Loucy (cell line): ENCODE data around the gene FUT7.

Experiments
- H2AFZ ChIP-seq: fragments of 200-600 bp; sonication (generic); 2 replicates; pipeline ENCODE4 v1.6.0; 2016; ENCODE audit warnings: antibody characterized with exemption, mild to moderate bottlenecking, low read length, moderate library complexity
- H3F3A ChIP-seq: fragments of 200-600 bp; 2 replicates; pipeline ENCODE4 v1.6.0; 2016; ENCODE audit warnings: antibody characterized with exemption, low read depth, mild to moderate bottlenecking
- H3K27me3 ChIP-seq: fragments of 200-600 bp; sonication (generic); 2 replicates; pipeline ENCODE4 v1.6.1; 2014; ENCODE audit warnings: low read length, mild to moderate bottlenecking; ENCODE audit not compliant: insufficient read depth, poor library complexity, severe bottlenecking
- H3K36me3 ChIP-seq: fragments of 200-600 bp; sonication (generic); 2 replicates; pipeline ENCODE4 v1.6.1; 2016; ENCODE audit warnings: low read length; ENCODE audit not compliant: insufficient read depth
- H3K4me1 ChIP-seq: fragments of 200-600 bp; sonication (generic); 2 replicates; pipeline ENCODE4 v1.5.1; 2014; ENCODE audit warnings: low read length, mild to moderate bottlenecking; ENCODE audit not compliant: insufficient read depth, poor library complexity, severe bottlenecking
- H3K4me2 ChIP-seq: fragments of 200-600 bp; sonication (generic); 2 replicates; pipeline ENCODE4 v1.6.0; 2014; ENCODE audit warnings: antibody characterized with exemption, low read length, low read depth, mild to moderate bottlenecking; ENCODE audit not compliant: poor library complexity, severe bottlenecking
- H3K4me3 ChIP-seq: fragments of 200-600 bp; sonication (generic); 2 replicates; pipeline ENCODE4 v1.5.1; 2014; ENCODE audit warnings: low read length, mild to moderate bottlenecking, mixed read lengths; ENCODE audit not compliant: poor library complexity, severe bottlenecking
- H3K79me2 ChIP-seq: fragments of 200-600 bp; sonication (generic); 2 replicates; pipeline ENCODE4 v1.6.1; 2014; ENCODE audit warnings: low read length; ENCODE audit not compliant: insufficient read depth
- H3K9ac ChIP-seq: fragments of 200-600 bp; sonication (generic); 2 replicates; pipeline ENCODE4 v1.6.0; 2014; ENCODE audit warnings: mild to moderate bottlenecking, low read depth, low read length, moderate library complexity; ENCODE audit not compliant: poor library complexity, severe bottlenecking
- H3K9me2 ChIP-seq: fragments of 200-600 bp; sonication (generic); replicated peaks from 2 replicates; pipeline ENCODE4 v1.6.1; 2016; ENCODE audit warnings: low read depth, low read length, mixed read lengths
- H3K9me3 ChIP-seq: fragments of 200-600 bp; sonication (generic); 2 replicates; pipeline ENCODE4 v1.6.1; 2014; ENCODE audit warnings: mild to moderate bottlenecking, antibody characterized with exemption, low read length, low read depth; ENCODE audit not compliant: insufficient read depth
- H4K20me1 ChIP-seq: fragments of 200-600 bp; sonication (generic); 2 replicates; pipeline ENCODE4 v1.6.0; 2014; ENCODE audit warnings: antibody characterized with exemption, low read length, mild to moderate bottlenecking; ENCODE audit not compliant: insufficient read depth, poor library complexity, severe bottlenecking
- EZH2phosphoT487 ChIP-seq: fragments of 200-600 bp; IDR thresholded peaks from 2 replicates; pipeline ENCODE4 v1.6.1; 2018; ENCODE audit warnings: antibody characterized with exemption, mild to moderate bottlenecking, moderate library complexity, borderline replicate concordance
- TF ChIP-seq, protein P1 (sequence below): fragments of 200-600 bp; sonication (generic); conservative IDR thresholded peaks from 2 replicates; pipeline ENCODE4 v1.5.1; 2014; ENCODE audit warnings: mild to moderate bottlenecking, antibody characterized with exemption, low read length

The FUT7 gene

DNA sequence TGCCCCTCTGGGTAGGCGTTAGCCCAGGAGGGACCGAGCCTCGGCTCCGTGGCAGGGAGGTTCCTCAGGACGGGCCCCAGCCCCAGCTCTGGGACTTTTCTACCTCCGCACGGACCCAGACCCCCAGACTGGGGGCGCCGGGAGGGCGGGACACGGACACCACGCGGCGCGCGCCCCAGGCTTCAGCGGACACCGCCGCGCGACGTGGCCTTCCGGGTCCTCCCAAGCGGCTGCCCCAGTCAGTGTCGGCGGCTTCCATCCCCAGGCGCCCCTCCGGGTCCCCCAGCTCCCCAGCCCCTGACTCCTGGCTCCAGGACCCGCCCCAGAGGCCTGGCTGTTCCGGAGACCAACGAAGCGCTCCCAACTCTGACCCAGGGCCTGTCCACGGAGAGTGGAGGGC lies 46.0 kb downstream of the FUT7 start:
- no peak overlapping the region for H3K4me2 ChIP-seq

DNA sequence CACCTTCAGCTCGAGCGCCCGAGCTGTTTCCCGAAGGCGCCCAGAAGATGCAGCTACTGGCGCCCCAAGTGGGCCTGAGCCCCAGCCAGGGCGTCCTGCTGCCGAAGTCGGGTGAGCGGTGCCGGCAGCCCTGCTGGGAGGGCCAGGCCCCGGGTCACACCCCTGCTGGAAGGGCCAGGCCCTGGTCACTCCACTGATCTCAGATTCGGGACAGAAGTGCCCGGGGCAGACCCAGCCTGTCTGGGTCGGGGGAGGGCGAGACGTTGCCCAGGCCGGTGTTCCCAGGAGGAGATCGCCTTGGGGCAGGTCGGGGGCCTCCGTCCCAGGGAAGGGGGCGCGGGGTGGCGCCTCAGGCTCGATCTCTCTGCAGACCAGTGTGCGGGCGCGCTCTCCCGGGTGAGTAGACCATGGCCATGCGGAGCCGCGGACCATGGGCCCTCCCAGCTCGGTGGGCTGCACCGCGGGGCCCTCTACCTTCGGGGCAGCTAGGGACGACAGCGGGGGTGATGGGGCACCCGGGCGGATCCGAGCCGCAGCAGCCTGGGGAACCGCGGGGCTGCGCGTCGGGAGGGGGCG lies 46.8 kb downstream of the FUT7 start:
- no peaks in the 10 kb centered on the region for H3K4me1 ChIP-seq
- H3F3A ChIP-seq = no peaks in the 10 kb centered on the region
- H3K4me3 ChIP-seq = no peak overlapping the region
- no peaks in the 10 kb centered on the region for H3K36me3 ChIP-seq
- no peaks in the 10 kb centered on the region for H3K79me2 ChIP-seq
- no peak overlapping the region for H3K4me2 ChIP-seq
- H3K9me3 ChIP-seq = no peaks in the 10 kb centered on the region
- H3K9ac ChIP-seq = no peak overlapping the region
- no peaks in the 10 kb centered on the region for H3K27me3 ChIP-seq
- no peaks in the 10 kb centered on the region for H3K9me2 ChIP-seq
- no peaks in the 10 kb centered on the region for H4K20me1 ChIP-seq
- H2AFZ ChIP-seq = no peak overlapping the region
- TF ChIP-seq EZH2phosphoT487 = no peak
- TF ChIP-seq, protein P1, sequence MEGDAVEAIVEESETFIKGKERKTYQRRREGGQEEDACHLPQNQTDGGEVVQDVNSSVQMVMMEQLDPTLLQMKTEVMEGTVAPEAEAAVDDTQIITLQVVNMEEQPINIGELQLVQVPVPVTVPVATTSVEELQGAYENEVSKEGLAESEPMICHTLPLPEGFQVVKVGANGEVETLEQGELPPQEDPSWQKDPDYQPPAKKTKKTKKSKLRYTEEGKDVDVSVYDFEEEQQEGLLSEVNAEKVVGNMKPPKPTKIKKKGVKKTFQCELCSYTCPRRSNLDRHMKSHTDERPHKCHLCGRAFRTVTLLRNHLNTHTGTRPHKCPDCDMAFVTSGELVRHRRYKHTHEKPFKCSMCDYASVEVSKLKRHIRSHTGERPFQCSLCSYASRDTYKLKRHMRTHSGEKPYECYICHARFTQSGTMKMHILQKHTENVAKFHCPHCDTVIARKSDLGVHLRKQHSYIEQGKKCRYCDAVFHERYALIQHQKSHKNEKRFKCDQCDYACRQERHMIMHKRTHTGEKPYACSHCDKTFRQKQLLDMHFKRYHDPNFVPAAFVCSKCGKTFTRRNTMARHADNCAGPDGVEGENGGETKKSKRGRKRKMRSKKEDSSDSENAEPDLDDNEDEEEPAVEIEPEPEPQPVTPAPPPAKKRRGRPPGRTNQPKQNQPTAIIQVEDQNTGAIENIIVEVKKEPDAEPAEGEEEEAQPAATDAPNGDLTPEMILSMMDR = no peak

More for the DNA sequence above, 46.0 kb downstream of the FUT7 start:
- TF ChIP-seq, protein P1 = no peak
- no peak for TF ChIP-seq EZH2phosphoT487
- Histone ChIP-seq H4K20me1 (no peaks in the 10 kb centered on the region), H3K9ac (no peak overlapping the region), H3K9me2 (no peaks in the 10 kb centered on the region), H3K36me3 (no peaks in the 10 kb centered on the region), H3K4me1 (no peaks in the 10 kb centered on the region), H2AFZ (no peak overlapping the region), H3K27me3 (no peaks in the 10 kb centered on the region), H3F3A (no peaks in the 10 kb centered on the region), H3K4me3 (no peak overlapping the region), H3K9me3 (no peaks in the 10 kb centered on the region), H3K79me2 (no peaks in the 10 kb centered on the region)

DNA sequence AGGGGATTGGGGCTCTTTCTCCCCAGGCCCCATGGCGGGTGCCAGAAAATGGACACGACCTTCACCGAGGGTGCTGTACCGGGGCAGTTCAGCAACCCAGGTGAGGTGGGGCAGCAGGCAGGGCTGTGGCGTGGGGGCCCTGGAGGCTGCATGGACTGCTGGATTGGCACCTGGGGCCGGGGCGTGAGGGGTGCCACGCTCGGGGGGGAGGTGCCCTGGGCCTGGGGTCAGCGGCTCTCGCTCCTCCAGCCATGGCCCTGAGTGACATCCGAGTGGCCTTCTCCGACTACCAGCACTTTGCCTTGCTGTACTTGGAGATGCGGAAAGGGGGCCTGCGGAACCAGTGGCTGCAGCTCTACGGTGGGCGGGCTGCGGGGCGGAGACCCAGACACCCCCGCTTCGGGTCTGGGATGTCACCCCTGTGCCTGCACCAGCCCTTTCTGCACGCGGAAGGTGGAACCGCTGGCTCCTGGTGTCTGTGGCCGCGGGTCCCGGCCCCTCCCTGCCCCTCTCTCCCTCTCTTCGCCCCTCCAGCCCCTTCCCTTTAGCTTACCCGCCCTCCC lies 47.3 kb downstream of the FUT7 start:
- Histone ChIP-seq H3K9me3 (no peaks in the 10 kb centered on the region), H3K9ac (no peak overlapping the region), H4K20me1 (no peaks in the 10 kb centered on the region), H3K4me3 (no peak overlapping the region), H3K9me2 (no peaks in the 10 kb centered on the region), H3K4me2 (no peak overlapping the region), H2AFZ (no peak overlapping the region), H3K4me1 (no peaks in the 10 kb centered on the region), H3K27me3 (no peaks in the 10 kb centered on the region), H3F3A (no peaks in the 10 kb centered on the region), H3K36me3 (no peaks in the 10 kb centered on the region), H3K79me2 (no peaks in the 10 kb centered on the region)
- TF ChIP-seq, protein P1 = no peak
- no peak for TF ChIP-seq EZH2phosphoT487
